SH-SY5Y (cell line): ENCODE data around the gene RCOR3.

Experiments used
- GATA2 ChIP-seq: IDR thresholded peaks from 2 replicates; pipeline ENCODE4 v1.6.1; 2011; ENCODE audit warnings: mild to moderate bottlenecking, low read depth, low read length
- GATA3 ChIP-seq: IDR thresholded peaks from 2 replicates; pipeline ENCODE4 v1.6.1; 2011; ENCODE audit warnings: low read depth, mild to moderate bottlenecking, low read length, moderate library complexity

GRCh38 chr1:211258310-211258755 is 833 bp upstream of the RCOR3 start:
- TF ChIP-seq GATA3 (no peak), GATA2 (no peak)
